ENCODE data around the gene WFDC6. TPM values are rescaled to one million over a fixed set of nuclear protein-coding genes. Genes with fewer than 3 reads are reported as not detected.

WFDC6 gene
- total and polyA plus RNA-seq, 7 donors: not detected

- peaks cover 2% of the 10 kb centered on the region for H3K9me3 ChIP-seq
- H3K4me3 ChIP-seq: no peak overlapping the region
- ATAC-seq (no peak), DNase-seq (no peak)
- no peak overlapping the region for H3K27ac ChIP-seq
- TF ChIP-seq CTCF (IDR thresholded peaks at IDR 0.05): no peak
- H3K27me3 ChIP-seq (ENCODE audit: insufficient read depth in 3 of 3, low read length in 2 of 3): peaks cover 0 to 5% (median under 1%) of the 10 kb centered on the region in 3 donors
- intact Hi-C loops (cut with DNase I): no loop called here
- no peaks in the 10 kb centered on the region for H3K4me1 ChIP-seq
- no peaks in the 10 kb centered on the region for H3K36me3 ChIP-seq (ENCODE audit: insufficient read depth in 1 of 2, low read depth in 1 of 2)
- WGBS, 3 donors: 73 to 79% (median 73%) methylated on average over 2 of the region's 2 CpGs
Observed at GRCh38 chr20:45564760-45565276, 25.5 kb upstream of the WFDC6 start.

- H3K9me3 ChIP-seq: no peaks in the 10 kb centered on the region
- H3K27me3 ChIP-seq (ENCODE audit: insufficient read depth in 3 of 3, low read length in 2 of 3): peaks cover 0 to 5% (median 0%) of the 10 kb centered on the region in 3 donors
- H3K4me1 ChIP-seq: no peaks in the 10 kb centered on the region
- no peak for TF ChIP-seq CTCF (IDR thresholded peaks at IDR 0.05)
- 77 to 81% (median 78%) methylated on average over 1 of the region's 1 CpG for WGBS, 3 donors
- ATAC-seq: no peak
- no peak overlapping the region for H3K4me3 ChIP-seq
- H3K36me3 ChIP-seq (ENCODE audit: insufficient read depth in 1 of 2, low read depth in 1 of 2): no peaks in the 10 kb centered on the region
- H3K27ac ChIP-seq: no peak overlapping the region
- intact Hi-C loops (cut with DNase I): no loop called here
- no peak for DNase-seq
Observed at GRCh38 chr20:45555198-45555597, 15.9 kb upstream of the WFDC6 start.

- TF ChIP-seq CTCF (IDR thresholded peaks at IDR 0.05): no peak
- 63 to 72% (median 67%) methylated on average over 2 of the region's 2 CpGs for WGBS, 3 donors
- ATAC-seq (no peak), DNase-seq (no peak)
- H3K4me1 ChIP-seq: no peaks in the 10 kb centered on the region
- H3K36me3 ChIP-seq (ENCODE audit: insufficient read depth in 1 of 2, low read depth in 1 of 2): no peaks in the 10 kb centered on the region
- H3K9me3 ChIP-seq: no peaks in the 10 kb centered on the region
- intact Hi-C loops (cut with DNase I): no loop called here
- H3K27me3 ChIP-seq (ENCODE audit: insufficient read depth in 3 of 3, low read length in 2 of 3): peaks cover 0 to 10% (median 4%) of the 10 kb centered on the region in 3 donors
- H3K27ac ChIP-seq: no peak overlapping the region
- no peak overlapping the region for H3K4me3 ChIP-seq
Observed at GRCh38 chr20:45552456-45552855, 13.2 kb upstream of the WFDC6 start.

GRCh38 chr20:45550765-45551164, 11.5 kb upstream of the WFDC6 start:
- intact Hi-C loops (cut with DNase I): no loop called here
- H3K27ac ChIP-seq: no peak overlapping the region
- H3K4me3 ChIP-seq: no peak overlapping the region
- no peaks in the 10 kb centered on the region for H3K36me3 ChIP-seq (ENCODE audit: insufficient read depth in 1 of 2, low read depth in 1 of 2)
- TF ChIP-seq CTCF (IDR thresholded peaks at IDR 0.05): no peak
- H3K4me1 ChIP-seq: no peaks in the 10 kb centered on the region
- ATAC-seq (no peak), DNase-seq (no peak)
- H3K9me3 ChIP-seq: no peaks in the 10 kb centered on the region
- peaks cover 0 to 10% (median 4%) of the 10 kb centered on the region in 3 donors for H3K27me3 ChIP-seq (ENCODE audit: insufficient read depth in 3 of 3, low read length in 2 of 3)

GRCh38 chr20:45548410-45548809, 9.1 kb upstream of the WFDC6 start:
- WGBS, 3 donors: 76 to 88% (median 86%) methylated on average over 7 of the region's 7 CpGs
- intact Hi-C loops (cut with DNase I): loop anchor here in 1 of 2 donors (5.0 kb wide), 1 partner anchor 224 kb away; no protein-coding TSS in a partner anchor
- TF ChIP-seq CTCF (IDR thresholded peaks at IDR 0.05): no peak

More at GRCh38 chr20:45548410-45548809, 9.1 kb upstream of the WFDC6 start:
- H3K36me3 ChIP-seq (ENCODE audit: insufficient read depth in 1 of 2, low read depth in 1 of 2): no peaks in the 10 kb centered on the region
- no peak overlapping the region for H3K4me3 ChIP-seq
- DNase-seq (no peak), ATAC-seq (no peak)
- no peaks in the 10 kb centered on the region for H3K4me1 ChIP-seq
- H3K27me3 ChIP-seq (ENCODE audit: insufficient read depth in 3 of 3, low read length in 2 of 3): peaks cover 0 to 10% (median 4%) of the 10 kb centered on the region in 3 donors
- no peaks in the 10 kb centered on the region for H3K9me3 ChIP-seq
- H3K27ac ChIP-seq: no peak overlapping the region

Measured in psoas muscle (tissue), 8 donors.